HL-60 (cell line): ENCODE measurements around the gene BRAP.

ENCODE experiments used
- POLR2AphosphoS5 ChIP-seq: IDR thresholded peaks from 2 replicates; pipeline ENCODE4 v1.6.1; 2012; ENCODE audit warnings: low read depth
- SPI1 ChIP-seq: IDR thresholded peaks from 2 replicates; pipeline ENCODE4 v1.6.1; 2012; ENCODE audit warnings: low read depth, mild to moderate bottlenecking, borderline replicate concordance
- TF ChIP-seq, protein P1 (sequence below): IDR thresholded peaks from one replicate; pipeline ENCODE4 v1.5.1; 2011; ENCODE audit warnings: low read length, control low read depth, inconsistent platforms; ENCODE audit not compliant: insufficient read depth

DNA sequence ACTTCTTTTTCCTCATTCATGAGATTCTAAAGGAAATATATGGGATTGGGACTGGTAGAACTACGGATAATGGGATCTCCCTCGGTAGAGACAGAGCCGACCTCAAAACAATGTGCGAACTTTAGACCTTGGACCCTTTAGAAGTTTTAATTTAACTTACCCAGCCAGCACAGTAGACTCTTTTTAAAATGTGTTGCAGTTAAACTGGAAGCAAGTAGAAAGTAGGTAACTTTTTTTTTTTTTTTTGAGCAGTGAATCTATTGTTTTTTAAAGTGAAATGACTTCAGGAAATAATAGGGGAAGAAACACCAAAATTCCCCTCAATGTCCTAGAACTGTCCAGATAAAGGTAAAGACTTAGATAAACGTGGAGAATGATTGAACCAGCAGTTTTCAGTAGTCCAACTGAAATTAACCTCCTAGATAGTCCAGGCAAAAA is 85.5 kb downstream of the BRAP start:
- TF ChIP-seq, protein P1, sequence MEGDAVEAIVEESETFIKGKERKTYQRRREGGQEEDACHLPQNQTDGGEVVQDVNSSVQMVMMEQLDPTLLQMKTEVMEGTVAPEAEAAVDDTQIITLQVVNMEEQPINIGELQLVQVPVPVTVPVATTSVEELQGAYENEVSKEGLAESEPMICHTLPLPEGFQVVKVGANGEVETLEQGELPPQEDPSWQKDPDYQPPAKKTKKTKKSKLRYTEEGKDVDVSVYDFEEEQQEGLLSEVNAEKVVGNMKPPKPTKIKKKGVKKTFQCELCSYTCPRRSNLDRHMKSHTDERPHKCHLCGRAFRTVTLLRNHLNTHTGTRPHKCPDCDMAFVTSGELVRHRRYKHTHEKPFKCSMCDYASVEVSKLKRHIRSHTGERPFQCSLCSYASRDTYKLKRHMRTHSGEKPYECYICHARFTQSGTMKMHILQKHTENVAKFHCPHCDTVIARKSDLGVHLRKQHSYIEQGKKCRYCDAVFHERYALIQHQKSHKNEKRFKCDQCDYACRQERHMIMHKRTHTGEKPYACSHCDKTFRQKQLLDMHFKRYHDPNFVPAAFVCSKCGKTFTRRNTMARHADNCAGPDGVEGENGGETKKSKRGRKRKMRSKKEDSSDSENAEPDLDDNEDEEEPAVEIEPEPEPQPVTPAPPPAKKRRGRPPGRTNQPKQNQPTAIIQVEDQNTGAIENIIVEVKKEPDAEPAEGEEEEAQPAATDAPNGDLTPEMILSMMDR, result no peak
- TF ChIP-seq POLR2AphosphoS5, result no peak
- TF ChIP-seq SPI1, result no peak
